PC-3 (cell line): ENCODE results near the gene ITGAL. TPM values are rescaled to one million over a fixed set of nuclear protein-coding genes. Genes with fewer than 3 reads are reported as not detected.

Experiments
- ATAC-seq: fragments of 200-7000 bp; cut with Tn5 transposase; 2 replicates; pipeline ENCODE4 v1.9.1; 2020; ENCODE audit warnings: mild to moderate bottlenecking, moderate library complexity
- BruUV-seq: library from RNA; stranded (reverse); fragments of 400-500 nt; replicated peaks from 2 replicates; lab custom pipeline; 2021; lab: Mats Ljungman, UMichigan
- CTCF ChIA-PET: fragments of 300-600 bp; sonication (Branson Sonifier 250); formaldehyde crosslinking; loops from one replicate; lab custom pipeline; 2022; ENCODE audit warnings: antibody characterized with exemption; lab: Charles Lee
- POLR2A ChIA-PET: fragments of 300-600 bp; sonication (Branson Sonifier 250); formaldehyde crosslinking; loops from one replicate; lab custom pipeline; 2022; ENCODE audit warnings: antibody characterized with exemption; ENCODE audit not compliant: unreplicated experiment; lab: Charles Lee
- DNase-seq: peaks from one replicate; pipeline ENCODE4 v3.0.0-alpha.2; 2015
- H2AFZ ChIP-seq: fragments of 300-600 bp; sonication (generic); 2 replicates; pipeline ENCODE4 v1.6.0; 2016; ENCODE audit warnings: antibody characterized with exemption, low read length
- H3F3A ChIP-seq: fragments of 300-600 bp; sonication (generic); one replicate; pipeline ENCODE4 v1.6.0; 2017; ENCODE audit warnings: antibody characterized with exemption, low read length, control low read depth, mild to moderate bottlenecking; ENCODE audit not compliant: unreplicated experiment
- H3K27ac ChIP-seq: fragments of 300-600 bp; sonication (generic); 2 replicates; pipeline ENCODE4 v1.5.1; 2016; ENCODE audit warnings: mild to moderate bottlenecking, low read length
- H3K27me3 ChIP-seq: fragments of 300-600 bp; sonication (generic); 2 replicates; pipeline ENCODE4 v1.6.1; 2016; ENCODE audit warnings: low read length, mixed read lengths
- H3K36me3 ChIP-seq: fragments of 300-600 bp; sonication (generic); 2 replicates; pipeline ENCODE4 v1.6.1; 2016; ENCODE audit warnings: low read depth, mixed run types, low read length, mixed read lengths
- H3K4me1 ChIP-seq: fragments of 300-600 bp; sonication (generic); 2 replicates; pipeline ENCODE4 v1.5.1; 2016; ENCODE audit warnings: low read length; ENCODE audit not compliant: insufficient read depth
- H3K4me2 ChIP-seq: fragments of 300-600 bp; sonication (generic); 2 replicates; pipeline ENCODE4 v1.6.0; 2016; ENCODE audit warnings: low read length
- H3K4me3 ChIP-seq: fragments of 300-600 bp; sonication (generic); 2 replicates; pipeline ENCODE4 v1.5.1; 2016; ENCODE audit warnings: mild to moderate bottlenecking, low read length, mixed read lengths
- H3K79me2 ChIP-seq: fragments of 300-600 bp; sonication (generic); 2 replicates; pipeline ENCODE4 v1.6.1; 2017; ENCODE audit warnings: low read length, mixed read lengths
- H3K9ac ChIP-seq: fragments of 300-600 bp; sonication (generic); 2 replicates; pipeline ENCODE4 v1.6.0; 2016; ENCODE audit warnings: mild to moderate bottlenecking, low read length
- H3K9me2 ChIP-seq: fragments of 300-600 bp; sonication (generic); replicated peaks from 2 replicates; pipeline ENCODE4 v1.6.1; 2016; ENCODE audit warnings: mixed run types, low read length, mixed read lengths
- H3K9me3 ChIP-seq: fragments of 300-600 bp; sonication (generic); 2 replicates; pipeline ENCODE4 v1.6.1; 2016; ENCODE audit warnings: low read length, mixed read lengths
- H4K20me1 ChIP-seq: fragments of 300-600 bp; sonication (generic); 2 replicates; pipeline ENCODE4 v1.6.1; 2016; ENCODE audit warnings: low read length, mixed read lengths
- EZH2 ChIP-seq: fragments of 300-600 bp; sonication (generic); IDR thresholded peaks from one replicate; pipeline ENCODE4 v1.6.1; 2017; ENCODE audit warnings: antibody characterized with exemption, mild to moderate bottlenecking, low read length; ENCODE audit not compliant: unreplicated experiment
- EZH2phosphoT487 ChIP-seq: fragments of 300-600 bp; sonication (generic); IDR thresholded peaks from 2 replicates; pipeline ENCODE4 v1.6.1; 2018; ENCODE audit warnings: mild to moderate bottlenecking, antibody characterized with exemption, low read length, borderline replicate concordance
- intact Hi-C: fragments of 100-400 bp; cut with micrococcal nuclease; formaldehyde crosslinking; loops from 2 replicates; pipeline ENCODE4 v1.9.0; 2023
- total RNA-seq: library from RNA; depleted of rRNA; stranded (reverse); fragments of >200 nt; gene quantifications from 2 replicates; pipeline ENCODE4 v1.2.3, GENCODE V29; 2014
- TF ChIP-seq, protein P1 (sequence below): fragments of 300-600 bp; sonication (generic); conservative IDR thresholded peaks from 2 replicates; pipeline ENCODE4 v1.5.1; 2017; ENCODE audit warnings: antibody characterized with exemption, low read depth, mild to moderate bottlenecking, low read length

Gene ITGAL
- total RNA-seq, 1 experiment from 2014 or later: not detected

DNA sequence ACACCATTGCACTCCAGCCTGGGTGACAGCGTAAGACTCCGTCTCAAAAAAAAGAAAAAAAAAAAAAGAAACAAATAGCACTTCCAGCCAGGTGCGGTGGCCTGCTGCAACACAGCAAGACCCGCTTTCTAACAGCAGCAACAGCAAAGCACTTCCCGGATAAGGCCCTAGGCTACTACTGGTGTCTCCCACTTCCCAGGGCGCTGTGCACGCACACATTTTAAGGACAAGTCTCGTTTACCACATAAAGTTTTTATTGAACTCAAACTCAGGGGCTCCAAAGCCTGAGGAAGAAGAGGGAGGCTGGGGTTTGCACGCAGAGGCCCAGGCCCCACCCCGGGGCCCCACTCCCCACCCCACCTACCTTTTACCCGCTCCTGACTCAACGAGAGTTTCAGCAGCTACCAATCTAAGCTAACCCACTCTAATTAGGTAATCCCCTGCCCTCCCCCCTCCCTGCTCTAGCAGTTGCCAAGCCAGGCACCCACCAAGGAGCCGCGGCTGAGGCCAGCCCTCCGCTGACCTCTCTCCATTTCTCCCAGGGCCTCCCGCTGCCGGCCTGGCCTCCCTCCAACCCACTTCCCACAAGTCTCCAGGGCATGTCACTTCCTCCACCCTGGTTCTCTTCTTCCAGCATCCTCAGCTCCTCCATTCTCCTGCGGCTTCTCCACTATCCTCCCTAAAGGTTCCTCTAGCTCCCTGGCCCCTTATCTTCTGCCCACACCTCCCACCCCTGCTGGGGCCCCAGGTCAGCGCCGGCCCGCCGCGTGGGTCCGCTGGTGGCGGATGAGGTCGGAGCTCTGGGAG, 51.4 kb downstream of the ITGAL start:
- Histone ChIP-seq H3K9ac (no peak overlapping the region), H3K4me2 (no peak overlapping the region), H3K79me2 (peaks cover 8% of the 10 kb centered on the region), H3F3A (no peaks in the 10 kb centered on the region), H3K27ac (no peak overlapping the region), H3K9me3 (no peaks in the 10 kb centered on the region), H3K9me2 (no peaks in the 10 kb centered on the region), H3K4me1 (peaks cover 7% of the 10 kb centered on the region), H2AFZ (no peak overlapping the region), H3K36me3 (no peaks in the 10 kb centered on the region), H4K20me1 (no peaks in the 10 kb centered on the region), H3K27me3 (no peaks in the 10 kb centered on the region), H3K4me3 (no peak overlapping the region)
- TF ChIP-seq, protein P1, sequence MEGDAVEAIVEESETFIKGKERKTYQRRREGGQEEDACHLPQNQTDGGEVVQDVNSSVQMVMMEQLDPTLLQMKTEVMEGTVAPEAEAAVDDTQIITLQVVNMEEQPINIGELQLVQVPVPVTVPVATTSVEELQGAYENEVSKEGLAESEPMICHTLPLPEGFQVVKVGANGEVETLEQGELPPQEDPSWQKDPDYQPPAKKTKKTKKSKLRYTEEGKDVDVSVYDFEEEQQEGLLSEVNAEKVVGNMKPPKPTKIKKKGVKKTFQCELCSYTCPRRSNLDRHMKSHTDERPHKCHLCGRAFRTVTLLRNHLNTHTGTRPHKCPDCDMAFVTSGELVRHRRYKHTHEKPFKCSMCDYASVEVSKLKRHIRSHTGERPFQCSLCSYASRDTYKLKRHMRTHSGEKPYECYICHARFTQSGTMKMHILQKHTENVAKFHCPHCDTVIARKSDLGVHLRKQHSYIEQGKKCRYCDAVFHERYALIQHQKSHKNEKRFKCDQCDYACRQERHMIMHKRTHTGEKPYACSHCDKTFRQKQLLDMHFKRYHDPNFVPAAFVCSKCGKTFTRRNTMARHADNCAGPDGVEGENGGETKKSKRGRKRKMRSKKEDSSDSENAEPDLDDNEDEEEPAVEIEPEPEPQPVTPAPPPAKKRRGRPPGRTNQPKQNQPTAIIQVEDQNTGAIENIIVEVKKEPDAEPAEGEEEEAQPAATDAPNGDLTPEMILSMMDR: no peak
- TF ChIP-seq EZH2phosphoT487 (no peak), EZH2 (no peak)
- no TSS peak for BruUV-seq
- CTCF ChIA-PET: no interaction called here
- intact Hi-C loops: loop anchor here (10.0 kb wide), 2 partner anchors 79 to 111 kb away; partner anchors contain the start of gene SEPHS2
- ATAC-seq (no peak), DNase-seq (no peak)
- POLR2A ChIA-PET: no interaction called here

- no peak overlapping the region for H3K4me3 ChIP-seq
- H3K79me2 ChIP-seq: peaks cover 8% of the 10 kb centered on the region
- H3K36me3 ChIP-seq: no peaks in the 10 kb centered on the region
- intact Hi-C loops: loop anchor here (10.0 kb wide), 2 partner anchors 80 to 110 kb away; partner anchors contain the start of gene SEPHS2
- no TSS peak for BruUV-seq
- no peak overlapping the region for H2AFZ ChIP-seq
- no peaks in the 10 kb centered on the region for H3F3A ChIP-seq
- no peaks in the 10 kb centered on the region for H3K9me2 ChIP-seq
- ATAC-seq (no peak), DNase-seq (no peak)
- H3K9me3 ChIP-seq: no peaks in the 10 kb centered on the region
- TF ChIP-seq, protein P1: no peak
- TF ChIP-seq EZH2phosphoT487 (no peak), EZH2 (no peak)
- no peak overlapping the region for H3K27ac ChIP-seq
- peaks cover 7% of the 10 kb centered on the region for H3K4me1 ChIP-seq
- peak overlapping the region; percentile 94; the same call in 1 of the 2 replicates for H3K4me2 ChIP-seq
- no peaks in the 10 kb centered on the region for H4K20me1 ChIP-seq
- H3K27me3 ChIP-seq: no peaks in the 10 kb centered on the region
- POLR2A ChIA-PET: no interaction called here
- H3K9ac ChIP-seq: no peak overlapping the region
- CTCF ChIA-PET: no interaction called here
Observed at GRCh38 chr16:30524575-30525568, 52.3 kb downstream of the ITGAL start.
